GM12891 (cell line): ENCODE data around the gene PHRF1.

Source experiments
- POLR2A ChIP-seq: IDR thresholded peaks from 2 replicates; pipeline ENCODE4 v1.6.1; 2011; ENCODE audit warnings: low read depth, low read length, control low read depth
- SPI1 ChIP-seq: IDR thresholded peaks from 2 replicates; pipeline ENCODE4 v1.6.1; 2011; ENCODE audit warnings: low read depth, low read length, control low read depth
- TAF1 ChIP-seq: IDR thresholded peaks from 2 replicates; pipeline ENCODE4 v1.6.1; 2011; ENCODE audit warnings: low read depth, low read length, control low read depth

DNA sequence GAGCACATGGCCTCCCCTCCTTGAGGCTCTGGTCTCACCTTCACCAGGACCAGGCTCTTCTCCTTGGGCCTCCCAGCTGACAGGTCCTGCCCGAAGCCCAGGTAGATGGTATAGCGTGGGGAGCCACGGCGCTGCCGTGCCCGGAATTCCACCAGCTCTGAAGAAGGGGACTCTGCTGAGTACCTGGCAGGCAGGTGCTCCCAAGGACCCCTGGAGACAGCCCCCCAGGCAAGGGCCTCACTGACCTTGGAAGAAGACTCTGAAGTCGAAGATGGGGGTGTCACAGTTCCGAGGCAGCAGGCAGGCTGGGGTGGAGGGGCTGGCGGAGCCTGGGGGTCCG is 36.7 kb downstream of the PHRF1 start:
- TF ChIP-seq TAF1 (no peak), POLR2A (no peak), SPI1 (no peak)
